DOHH2 (cell line): Measurements from ENCODE around the gene DIP2B.

Experiments
- H3F3A ChIP-seq: fragments of 200-600 bp; sonication (generic), shearing (Covaris generic); 2 replicates; pipeline ENCODE4 v1.6.0; 2016; ENCODE audit warnings: antibody characterized with exemption, mild to moderate bottlenecking; ENCODE audit not compliant: control insufficient read depth, insufficient read depth
- H3K27ac ChIP-seq: fragments of 200-600 bp; sonication (generic); 2 replicates; pipeline ENCODE4 v1.5.1; 2014; ENCODE audit warnings: low read depth, mild to moderate bottlenecking, low read length, moderate library complexity
- H3K27me3 ChIP-seq: fragments of 200-600 bp; sonication (generic); 2 replicates; pipeline ENCODE4 v1.6.1; 2014; ENCODE audit warnings: mild to moderate bottlenecking, low read length, mixed read lengths; ENCODE audit not compliant: control insufficient read depth
- H3K36me3 ChIP-seq: fragments of 200-600 bp; sonication (generic); 2 replicates; pipeline ENCODE4 v1.6.1; 2014; ENCODE audit warnings: mild to moderate bottlenecking, low read length, moderate library complexity, mixed read lengths; ENCODE audit not compliant: control insufficient read depth
- H3K4me1 ChIP-seq: fragments of 200-600 bp; sonication (generic); 2 replicates; pipeline ENCODE4 v1.6.1; 2014; ENCODE audit warnings: mild to moderate bottlenecking, low read length, mixed read lengths; ENCODE audit not compliant: control insufficient read depth
- H3K4me2 ChIP-seq: fragments of 200-600 bp; sonication (generic); 2 replicates; pipeline ENCODE4 v1.6.0; 2014; ENCODE audit warnings: mild to moderate bottlenecking, low read length, moderate library complexity
- H3K4me3 ChIP-seq: fragments of 200-600 bp; sonication (generic); 2 replicates; pipeline ENCODE4 v1.5.1; 2014; ENCODE audit warnings: mild to moderate bottlenecking, low read length, mixed read lengths
- H3K79me2 ChIP-seq: fragments of 200-600 bp; sonication (generic); 2 replicates; pipeline ENCODE4 v1.6.1; 2014; ENCODE audit warnings: mild to moderate bottlenecking, low read length, mixed read lengths; ENCODE audit not compliant: control insufficient read depth
- H3K9me2 ChIP-seq: fragments of 200-600 bp; sonication (generic); replicated peaks from 2 replicates; pipeline ENCODE4 v1.6.1; 2014; ENCODE audit warnings: mild to moderate bottlenecking, low read length, mixed read lengths; ENCODE audit not compliant: control insufficient read depth
- H3K9me3 ChIP-seq: fragments of 200-600 bp; sonication (generic); 2 replicates; pipeline ENCODE4 v1.6.1; 2014; ENCODE audit warnings: antibody characterized with exemption, low read length, mixed read lengths; ENCODE audit not compliant: control insufficient read depth, insufficient read depth
- H4K20me1 ChIP-seq: fragments of 200-600 bp; sonication (generic); 2 replicates; pipeline ENCODE4 v1.6.0; 2014; ENCODE audit warnings: low read depth, mild to moderate bottlenecking, antibody characterized with exemption, low read length, moderate library complexity; ENCODE audit not compliant: control insufficient read depth, insufficient read depth
- EZH2phosphoT487 ChIP-seq: fragments of 200-600 bp; sonication (generic); IDR thresholded peaks from 2 replicates; pipeline ENCODE4 v1.6.1; 2017; ENCODE audit warnings: borderline replicate concordance, mild to moderate bottlenecking, antibody characterized with exemption, low read length, moderate library complexity, mixed read lengths
- TF ChIP-seq, protein P1 (sequence below): fragments of 200-600 bp; sonication (generic); IDR thresholded peaks from one replicate; pipeline ENCODE4 v1.5.1; 2014; ENCODE audit warnings: antibody characterized with exemption, mild to moderate bottlenecking, low read depth, low read length; ENCODE audit not compliant: poor library complexity, severe bottlenecking

The DIP2B gene

GRCh38 chr12:50569876-50570275, 65.1 kb downstream of the DIP2B start:
- TF ChIP-seq, protein P1, sequence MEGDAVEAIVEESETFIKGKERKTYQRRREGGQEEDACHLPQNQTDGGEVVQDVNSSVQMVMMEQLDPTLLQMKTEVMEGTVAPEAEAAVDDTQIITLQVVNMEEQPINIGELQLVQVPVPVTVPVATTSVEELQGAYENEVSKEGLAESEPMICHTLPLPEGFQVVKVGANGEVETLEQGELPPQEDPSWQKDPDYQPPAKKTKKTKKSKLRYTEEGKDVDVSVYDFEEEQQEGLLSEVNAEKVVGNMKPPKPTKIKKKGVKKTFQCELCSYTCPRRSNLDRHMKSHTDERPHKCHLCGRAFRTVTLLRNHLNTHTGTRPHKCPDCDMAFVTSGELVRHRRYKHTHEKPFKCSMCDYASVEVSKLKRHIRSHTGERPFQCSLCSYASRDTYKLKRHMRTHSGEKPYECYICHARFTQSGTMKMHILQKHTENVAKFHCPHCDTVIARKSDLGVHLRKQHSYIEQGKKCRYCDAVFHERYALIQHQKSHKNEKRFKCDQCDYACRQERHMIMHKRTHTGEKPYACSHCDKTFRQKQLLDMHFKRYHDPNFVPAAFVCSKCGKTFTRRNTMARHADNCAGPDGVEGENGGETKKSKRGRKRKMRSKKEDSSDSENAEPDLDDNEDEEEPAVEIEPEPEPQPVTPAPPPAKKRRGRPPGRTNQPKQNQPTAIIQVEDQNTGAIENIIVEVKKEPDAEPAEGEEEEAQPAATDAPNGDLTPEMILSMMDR = no peak
- no peak for TF ChIP-seq EZH2phosphoT487
- Histone ChIP-seq H3F3A (no peaks in the 10 kb centered on the region; the same call in 1 of the 2 replicates), H3K4me3 (no peak overlapping the region), H3K27ac (no peak overlapping the region), H3K79me2 (peaks cover 23% of the 10 kb centered on the region; the same call in 1 of the 2 replicates), H3K9me2 (no peaks in the 10 kb centered on the region), H3K4me2 (no peak overlapping the region), H4K20me1 (peaks cover 5% of the 10 kb centered on the region; the same call in 1 of the 2 replicates), H3K4me1 (no peaks in the 10 kb centered on the region), H3K27me3 (no peaks in the 10 kb centered on the region), H3K36me3 (no peaks in the 10 kb centered on the region), H3K9me3 (no peaks in the 10 kb centered on the region)

DNA sequence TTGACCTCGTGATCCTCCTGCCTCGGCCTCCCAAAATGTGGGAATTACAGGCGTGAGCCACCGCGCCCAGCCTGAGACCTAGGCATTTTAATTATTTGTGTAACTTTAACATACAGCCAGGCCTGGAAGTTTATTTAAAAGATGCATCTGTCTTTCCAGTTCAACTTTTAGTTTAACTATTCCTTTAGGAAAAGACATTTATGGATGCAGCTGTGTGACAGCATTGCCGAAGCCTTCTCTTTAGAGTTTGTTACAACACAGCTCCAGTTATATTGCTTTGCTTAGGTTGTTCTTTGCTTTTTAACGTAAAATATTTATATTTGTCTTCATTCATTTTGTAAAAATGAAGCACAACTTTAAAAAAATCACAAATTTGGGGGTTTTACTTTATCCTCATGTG, 67.0 kb downstream of the DIP2B start:
- H3F3A ChIP-seq = no peaks in the 10 kb centered on the region; the same call in 1 of the 2 replicates
- no peaks in the 10 kb centered on the region for H3K27me3 ChIP-seq
- TF ChIP-seq EZH2phosphoT487 = no peak
- TF ChIP-seq, protein P1 = no peak
- peaks cover 19% of the 10 kb centered on the region; the same call in 1 of the 2 replicates for H3K79me2 ChIP-seq
- no peak overlapping the region for H3K4me3 ChIP-seq
- no peaks in the 10 kb centered on the region for H3K4me1 ChIP-seq
- H4K20me1 ChIP-seq = peaks cover 5% of the 10 kb centered on the region; the same call in 1 of the 2 replicates
- no peak overlapping the region for H3K27ac ChIP-seq
- no peaks in the 10 kb centered on the region for H3K9me3 ChIP-seq
- no peaks in the 10 kb centered on the region for H3K9me2 ChIP-seq
- H3K4me2 ChIP-seq = no peak overlapping the region
- no peaks in the 10 kb centered on the region for H3K36me3 ChIP-seq

DNA sequence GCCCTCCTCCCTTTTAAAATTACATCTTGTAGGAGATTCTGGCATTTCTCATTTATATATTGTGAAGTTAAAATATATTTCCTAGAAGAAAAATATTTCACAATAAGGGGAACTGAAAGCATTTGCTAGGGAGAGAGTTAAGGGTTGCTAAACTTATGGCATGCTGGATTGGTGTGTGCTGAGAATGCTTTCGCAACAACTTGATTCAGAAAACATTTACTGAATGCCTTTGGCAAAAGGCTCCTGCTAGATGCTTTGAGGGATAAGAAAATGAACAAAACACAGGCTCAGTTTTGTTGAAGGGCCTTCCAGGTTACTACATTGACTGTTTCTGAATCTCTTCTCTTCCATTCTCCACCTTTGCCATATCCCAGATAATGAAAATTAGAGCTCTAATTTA, 67.5 kb downstream of the DIP2B start:
- Histone ChIP-seq H3K9me2 (no peaks in the 10 kb centered on the region), H3K27ac (no peak overlapping the region), H3K36me3 (no peaks in the 10 kb centered on the region), H3K79me2 (peaks cover 16% of the 10 kb centered on the region; the same call in 1 of the 2 replicates), H3K4me1 (no peaks in the 10 kb centered on the region), H3K27me3 (no peaks in the 10 kb centered on the region), H3K9me3 (no peaks in the 10 kb centered on the region), H3F3A (no peaks in the 10 kb centered on the region; the same call in 1 of the 2 replicates), H3K4me3 (no peak overlapping the region), H3K4me2 (no peak overlapping the region), H4K20me1 (peaks cover 5% of the 10 kb centered on the region; the same call in 1 of the 2 replicates)
- no peak for TF ChIP-seq EZH2phosphoT487
- TF ChIP-seq, protein P1 = no peak
